Activated CD8-positive, alpha-beta T cell treated with anti-CD3 and anti-CD28 coated beads, Interleukin-2, amount 10 ng/mL, durations not matched to agents 7 days and 5 days (primary cell): ENCODE results near the gene CDK8. TPM values are rescaled to one million over a fixed set of nuclear protein-coding genes. Genes with fewer than 3 reads are reported as not detected.
"Not testable (repeated sequence)": the region's sequence is repeated elsewhere in the genome, so short reads cannot be mapped to it uniquely, and the experiment has no call there.

Source experiments
- ATAC-seq: fragments of 150-1000 bp; cut with Tn5 transposase; one replicate; pipeline ENCODE4 v1.10.0; 2021; ENCODE audit warnings: moderate library complexity
- CTCF ChIA-PET: fragments of 350-600 bp; sonication (Branson Sonifier 250); formaldehyde crosslinking; loops from one replicate; lab custom pipeline; 2021; ENCODE audit warnings: antibody characterized with exemption; lab: Charles Lee
- POLR2A ChIA-PET: fragments of 350-600 bp; sonication (Branson Sonifier 250); formaldehyde crosslinking; loops from one replicate; lab custom pipeline; 2021; ENCODE audit warnings: antibody characterized with exemption; lab: Charles Lee
- DNase-seq: peaks from one replicate; pipeline ENCODE4 v3.0.0-alpha.2; 2020
- H3K27ac Mint-ChIP-seq: one replicate; pipeline ENCODE4 v1.8.0; 2021; ENCODE audit warnings: mild to moderate bottlenecking, mixed read lengths
- H3K27me3 Mint-ChIP-seq: one replicate; pipeline ENCODE4 v1.8.0; 2021; ENCODE audit warnings: low read depth, mixed read lengths
- H3K36me3 Mint-ChIP-seq: one replicate; pipeline ENCODE4 v1.8.0; 2021; ENCODE audit warnings: low read depth, mixed read lengths
- H3K4me1 Mint-ChIP-seq: one replicate; pipeline ENCODE4 v1.8.0; 2021; ENCODE audit warnings: low read depth, mixed read lengths
- H3K4me3 Mint-ChIP-seq: one replicate; pipeline ENCODE4 v1.8.0; 2021; ENCODE audit warnings: mild to moderate bottlenecking, mixed read lengths
- H3K9me3 Mint-ChIP-seq: one replicate; pipeline ENCODE4 v1.8.0; 2022; ENCODE audit warnings: mixed read lengths; ENCODE audit not compliant: insufficient read depth
- total RNA-seq, 2 experiments: library from RNA; stranded (reverse); gene quantifications; one replicate each; pipeline ENCODE4 v1.2.3, GENCODE V29; 2021

Gene CDK8
- total RNA-seq, 2 experiments from 2014 or later, result 14.7 to 15.7 TPM

GRCh38 chr13:26225896-26226617, 27.9 kb upstream of the CDK8 start:
- DNase-seq, result no peak
- Mint-ChIP-seq H3K27me3 (peaks cover 8% of the 10 kb centered on the region), H3K36me3 (peaks cover 6% of the 10 kb centered on the region), H3K9me3 (no peaks in the 10 kb centered on the region), H3K27ac (no peak overlapping the region), H3K4me3 (no peak overlapping the region), H3K4me1 (peaks cover 17% of the 10 kb centered on the region)
- CTCF ChIA-PET, result no interaction called here
- POLR2A ChIA-PET, result interaction anchor here (1.2 kb wide), 1 partner anchor 40 kb away, joined by 4 read pairs; no protein-coding TSS in a partner anchor
- ATAC-seq, result no peak

- H3K4me1 Mint-ChIP-seq, result peaks cover 10% of the 10 kb centered on the region
- DNase-seq, result no peak
- H3K36me3 Mint-ChIP-seq, result no peaks in the 10 kb centered on the region
- ChIA-PET CTCF (interaction anchor here (0.6 to 1.4 kb wide), 2 partner anchors 41 to 186 kb away, joined by 3 to 4 read pairs; no protein-coding TSS in a partner anchor), POLR2A (no interaction called here)
- peaks cover 8% of the 10 kb centered on the region for H3K27me3 Mint-ChIP-seq
- no peak overlapping the region for H3K4me3 Mint-ChIP-seq
- no peaks in the 10 kb centered on the region for H3K9me3 Mint-ChIP-seq
- no peak overlapping the region for H3K27ac Mint-ChIP-seq
- no peak for ATAC-seq
Observed at GRCh38 chr13:26227166-26227971, 26.6 kb upstream of the CDK8 start.

- Mint-ChIP-seq H3K27me3 (peaks cover 8% of the 10 kb centered on the region), H3K9me3 (no peaks in the 10 kb centered on the region), H3K36me3 (no peaks in the 10 kb centered on the region), H3K27ac (no peak overlapping the region), H3K4me3 (no peak overlapping the region), H3K4me1 (peaks cover 3% of the 10 kb centered on the region)
- ChIA-PET POLR2A (no interaction called here), CTCF (interaction anchor here (1.4 kb wide), 1 partner anchor 42 kb away, joined by 4 read pairs; no protein-coding TSS in a partner anchor)
- ATAC-seq (no peak), DNase-seq (no peak)
Observed at GRCh38 chr13:26228096-26228495, 25.8 kb upstream of the CDK8 start.

- H3K4me1 Mint-ChIP-seq, result no peaks in the 10 kb centered on the region
- peaks cover 8% of the 10 kb centered on the region for H3K27me3 Mint-ChIP-seq
- no peaks in the 10 kb centered on the region for H3K36me3 Mint-ChIP-seq
- POLR2A ChIA-PET, result no interaction called here
- no peak for DNase-seq
- H3K9me3 Mint-ChIP-seq, result no peaks in the 10 kb centered on the region
- no peak overlapping the region for H3K4me3 Mint-ChIP-seq
- H3K27ac Mint-ChIP-seq, result no peak overlapping the region
- no peak for ATAC-seq
- CTCF ChIA-PET, result no interaction called here
Observed at GRCh38 chr13:26229080-26229615, 24.8 kb upstream of the CDK8 start.

- no peak for DNase-seq
- Mint-ChIP-seq H3K4me1 (no peaks in the 10 kb centered on the region), H3K27me3 (peaks cover 3% of the 10 kb centered on the region), H3K9me3 (no peaks in the 10 kb centered on the region), H3K27ac (no peak overlapping the region), H3K4me3 (no peak overlapping the region), H3K36me3 (no peaks in the 10 kb centered on the region)
- POLR2A ChIA-PET, result no interaction called here
- CTCF ChIA-PET, result no interaction called here
- no peak for ATAC-seq
Observed at GRCh38 chr13:26230703-26231102, 23.2 kb upstream of the CDK8 start.

GRCh38 chr13:26236296-26236695, 17.6 kb upstream of the CDK8 start:
- no peak for ATAC-seq
- ChIA-PET POLR2A (interaction anchor here (0.6 kb wide), 1 partner anchor 99 kb away, joined by 3 read pairs; no protein-coding TSS in a partner anchor), CTCF (interaction anchor here (0.6 kb wide), 1 partner anchor 462 kb away, joined by 3 read pairs; no protein-coding TSS in a partner anchor)
- Mint-ChIP-seq H3K4me1 (no peaks in the 10 kb centered on the region), H3K9me3 (no peaks in the 10 kb centered on the region), H3K27ac (no peak overlapping the region), H3K27me3 (peaks cover 7% of the 10 kb centered on the region), H3K4me3 (no peak overlapping the region), H3K36me3 (no peaks in the 10 kb centered on the region)
- no peak for DNase-seq

GRCh38 chr13:26246154-26246553, 7.8 kb upstream of the CDK8 start:
- ChIA-PET CTCF (interaction anchor here (0.8 kb wide), 1 partner anchor 251 kb away, joined by 3 read pairs; no protein-coding TSS in a partner anchor), POLR2A (no interaction called here)
- DNase-seq (no peak), ATAC-seq (no peak)
- no peaks in the 10 kb centered on the region for H3K27me3 Mint-ChIP-seq
- no peak overlapping the region for H3K4me3 Mint-ChIP-seq
- H3K4me1 Mint-ChIP-seq, result no peaks in the 10 kb centered on the region
- H3K9me3 Mint-ChIP-seq, result no peaks in the 10 kb centered on the region
- H3K27ac Mint-ChIP-seq, result no peak overlapping the region
- H3K36me3 Mint-ChIP-seq, result no peaks in the 10 kb centered on the region

- no peak overlapping the region for H3K27ac Mint-ChIP-seq
- H3K4me3 Mint-ChIP-seq, result no peak overlapping the region
- no peaks in the 10 kb centered on the region for H3K36me3 Mint-ChIP-seq
- H3K27me3 Mint-ChIP-seq, result no peaks in the 10 kb centered on the region
- H3K4me1 Mint-ChIP-seq, result no peaks in the 10 kb centered on the region
- CTCF ChIA-PET, result interaction anchor here (0.8 kb wide), 1 partner anchor 250 kb away, joined by 3 read pairs; no protein-coding TSS in a partner anchor
- no peak for DNase-seq
- ATAC-seq, result no peak
- POLR2A ChIA-PET, result interaction anchor here (1.0 kb wide), 1 partner anchor 25 kb away, joined by 3 read pairs; the partner anchor contains the start of gene RNF6
- H3K9me3 Mint-ChIP-seq, result no peaks in the 10 kb centered on the region
Observed at GRCh38 chr13:26247011-26247410, 6.9 kb upstream of the CDK8 start.

- ATAC-seq, result no peak
- no peak for DNase-seq
- no peak overlapping the region for H3K4me3 Mint-ChIP-seq
- H3K36me3 Mint-ChIP-seq, result no peaks in the 10 kb centered on the region
- ChIA-PET CTCF (no interaction called here), POLR2A (interaction anchor here (1.0 kb wide), 1 partner anchor 25 kb away, joined by 3 read pairs; the partner anchor contains the start of gene RNF6)
- no peak overlapping the region for H3K27ac Mint-ChIP-seq
- H3K27me3 Mint-ChIP-seq, result no peaks in the 10 kb centered on the region
- H3K4me1 Mint-ChIP-seq, result no peaks in the 10 kb centered on the region
- H3K9me3 Mint-ChIP-seq, result no peaks in the 10 kb centered on the region
Observed at GRCh38 chr13:26247608-26248007, 6.3 kb upstream of the CDK8 start.

GRCh38 chr13:26249551-26249950, 4.4 kb upstream of the CDK8 start:
- ATAC-seq, result no peak
- Mint-ChIP-seq H3K27me3 (no peaks in the 10 kb centered on the region), H3K9me3 (no peaks in the 10 kb centered on the region), H3K27ac (no peak overlapping the region), H3K4me1 (peaks cover 8% of the 10 kb centered on the region), H3K4me3 (no peak overlapping the region), H3K36me3 (no peaks in the 10 kb centered on the region)
- POLR2A ChIA-PET, result no interaction called here
- CTCF ChIA-PET, result no interaction called here
- no peak for DNase-seq

GRCh38 chr13:26252006-26252405, 1.9 kb upstream of the CDK8 start:
- CTCF ChIA-PET, POLR2A ChIA-PET: not testable (repeated sequence)

More at GRCh38 chr13:26252006-26252405, 1.9 kb upstream of the CDK8 start:
- H3K4me1 Mint-ChIP-seq, result peaks cover 24% of the 10 kb centered on the region
- H3K36me3 Mint-ChIP-seq, H3K9me3 Mint-ChIP-seq, ATAC-seq, H3K27me3 Mint-ChIP-seq, H3K27ac Mint-ChIP-seq, H3K4me3 Mint-ChIP-seq, DNase-seq: not testable (repeated sequence)
